Neuronal stem cell (in vitro differentiated cells): Measurements from ENCODE around the gene PCDHA12.

Source experiments
- DNase-seq: peaks from one replicate; pipeline ENCODE4 v3.0.0-alpha.2; 2013; ENCODE audit warnings: low spot score
- H2AFZ ChIP-seq: one replicate; pipeline ENCODE4 v1.6.1; 2013; ENCODE audit warnings: mild to moderate bottlenecking, low read length, inconsistent platforms
- H2AK5ac ChIP-seq: 2 replicates; pipeline ENCODE4 v1.6.1; 2013; ENCODE audit warnings: low read depth, mild to moderate bottlenecking, inconsistent platforms, low read length, moderate library complexity, mixed read lengths
- H2BK120ac ChIP-seq: 2 replicates; pipeline ENCODE4 v1.6.1; 2013; ENCODE audit warnings: low read depth, mild to moderate bottlenecking, inconsistent platforms, low read length, moderate library complexity, mixed read lengths
- H2BK12ac ChIP-seq: one replicate; pipeline ENCODE4 v1.6.1; 2013; ENCODE audit warnings: low read length, inconsistent platforms
- H2BK15ac ChIP-seq: 2 replicates; pipeline ENCODE4 v1.6.1; 2013; ENCODE audit warnings: mild to moderate bottlenecking, low read length, inconsistent platforms, mixed read lengths
- H2BK5ac ChIP-seq: one replicate; pipeline ENCODE4 v1.6.1; 2013; ENCODE audit warnings: inconsistent platforms, mild to moderate bottlenecking, low read length, moderate library complexity
- H3K14ac ChIP-seq: one replicate; pipeline ENCODE4 v1.6.1; 2013; ENCODE audit warnings: low read length, inconsistent platforms
- H3K18ac ChIP-seq: 2 replicates; pipeline ENCODE4 v1.6.1; 2013; ENCODE audit warnings: low read length, inconsistent platforms
- H3K23ac ChIP-seq: 2 replicates; pipeline ENCODE4 v1.6.1; 2013; ENCODE audit warnings: low read depth, mild to moderate bottlenecking, mixed read lengths, low read length, inconsistent platforms; ENCODE audit not compliant: poor library complexity
- H3K27ac ChIP-seq: replicated peaks from 3 replicates; pipeline ENCODE4 v1.5.1; 2013; ENCODE audit warnings: low read length, inconsistent platforms
- H3K27me3 ChIP-seq, 3 experiments: 2 replicates each; pipeline ENCODE4 v1.6.1; 2013; ENCODE audit warnings: low read length in 3 of 3, mild to moderate bottlenecking in 2 of 3, inconsistent platforms in 1 of 3, low read depth in 1 of 3, mixed read lengths in 1 of 3, moderate library complexity in 1 of 3; ENCODE audit not compliant: control insufficient read depth in 3 of 3, insufficient read depth in 3 of 3
- H3K36me3 ChIP-seq, 2 donors: replicated peaks in 1 of 2; 2 replicates each; pipeline ENCODE4 v1.6.1; 2013; ENCODE audit warnings: low read length in 2 of 2; ENCODE audit not compliant: control insufficient read depth in 2 of 2, insufficient read depth in 2 of 2
- H3K4ac ChIP-seq: 2 replicates; pipeline ENCODE4 v1.6.1; 2013; ENCODE audit warnings: inconsistent platforms, mild to moderate bottlenecking, low read length, moderate library complexity
- H3K4me1 ChIP-seq, 2 donors: 1 replicate in 1 of 2; 2 replicates in 1 of 2; pipeline ENCODE4 v1.6.1; 2013; ENCODE audit warnings: low read length in 2 of 2, low read depth in 1 of 2; ENCODE audit not compliant: control insufficient read depth in 2 of 2, insufficient read depth in 1 of 2
- H3K4me2 ChIP-seq: one replicate; pipeline ENCODE4 v1.6.1; 2013; ENCODE audit warnings: mild to moderate bottlenecking, low read length, inconsistent platforms; ENCODE audit not compliant: insufficient read depth, poor library complexity, severe bottlenecking
- H3K4me3 ChIP-seq, 2 donors: 2 replicates each; pipeline ENCODE4 v1.5.1; 2013; ENCODE audit warnings: low read length in 2 of 2, mild to moderate bottlenecking in 2 of 2, inconsistent platforms in 1 of 2, moderate library complexity in 1 of 2
- H3K79me1 ChIP-seq: one replicate; pipeline ENCODE4 v1.6.1; 2013; ENCODE audit warnings: low read depth, mild to moderate bottlenecking, inconsistent platforms, low read length, moderate library complexity
- H3K9ac ChIP-seq: one replicate; pipeline ENCODE4 v1.6.1; 2013; ENCODE audit warnings: mild to moderate bottlenecking, low read depth, low read length, inconsistent platforms; ENCODE audit not compliant: poor library complexity
- H3K9me3 ChIP-seq, 2 donors: replicated peaks in 1 of 2; 2 replicates each; pipeline versions ENCODE3 to v1.6.1; 2013; ENCODE audit warnings: low read length in 2 of 2, mild to moderate bottlenecking in 2 of 2, inconsistent platforms in 1 of 2, low read depth in 1 of 2, mixed read lengths in 1 of 2, moderate library complexity in 1 of 2; ENCODE audit not compliant: control insufficient read depth in 2 of 2, insufficient read depth in 1 of 2
- H4K8ac ChIP-seq: one replicate; pipeline ENCODE4 v1.6.1; 2013; ENCODE audit warnings: low read depth, mild to moderate bottlenecking, inconsistent platforms, low read length, moderate library complexity
- H4K91ac ChIP-seq: one replicate; pipeline ENCODE4 v1.6.1; 2013; ENCODE audit warnings: low read length, low read depth, mild to moderate bottlenecking, inconsistent platforms; ENCODE audit not compliant: poor library complexity
- WGBS, 2 donors: extraction: QIAGEN DNeasy Blood & Tissue Kit; methylation state at CpG; one replicate each; pipeline ENCODE4 v1.1.7; 2013; ENCODE audit warnings: missing lambda C conversion rate in 2 of 2, mixed read lengths in 1 of 2; ENCODE audit not compliant: insufficient read length in 2 of 2, insufficient replicate concordance in 1 of 2; ENCODE audit errors: extremely low coverage in 2 of 2; 5-methylcytosine and 5-hydroxymethylcytosine counted together

PCDHA12 gene

GRCh38 chr5:140868721-140869554 is 6.2 kb upstream of the PCDHA12 start, which contains the start of gene PCDHA11:
Gene PCDHA11 (plus strand): TSS chr5:140868957. CDS start chr5:140869104, 147 bp downstream.
- peak within 1 kb of the TSS; percentile 33 for H3K18ac ChIP-seq
- peaks cover 13 to 22% of the 10 kb centered on the region in 2 donors for H3K36me3 ChIP-seq
- no CpG with 5 or more reads among the region's 41 CpGs for WGBS, 2 donors
- no peak within 1 kb of the TSS for H2AFZ ChIP-seq
- no peak within 1 kb of the TSS for H2BK15ac ChIP-seq
- no peak within 1 kb of the TSS for H3K4me2 ChIP-seq
- no peak within 1 kb of the TSS for H2BK12ac ChIP-seq
- H3K27me3 ChIP-seq, result no peaks in the 10 kb centered on the region
- H4K8ac ChIP-seq, result no peak within 1 kb of the TSS
- peak; percentile 42 for DNase-seq
- no peak within 1 kb of the TSS for H4K91ac ChIP-seq
- H3K9ac ChIP-seq, result peak within 1 kb of the TSS; percentile 64
- H3K27ac ChIP-seq, result no peak within 1 kb of the TSS
- H3K23ac ChIP-seq, result no peak within 1 kb of the TSS
- peaks cover 8% of the 10 kb centered on the region for H3K79me1 ChIP-seq
- H3K4me1 ChIP-seq, result no peaks in the 10 kb centered on the region
- peak within 1 kb of the TSS in 1 of 2 donors; percentile 86 for H3K4me3 ChIP-seq
- peaks cover 13 to 32% of the 10 kb centered on the region in 2 donors for H3K9me3 ChIP-seq
- H3K14ac ChIP-seq, result no peak within 1 kb of the TSS
- H2AK5ac ChIP-seq, result no peak within 1 kb of the TSS
- no peak within 1 kb of the TSS for H3K4ac ChIP-seq
- H2BK120ac ChIP-seq, result no peak within 1 kb of the TSS
- H2BK5ac ChIP-seq, result no peak within 1 kb of the TSS

GRCh38 chr5:140869555-140869886 is 5.6 kb upstream of the PCDHA12 start:
- no peak overlapping the region for H3K14ac ChIP-seq
- H3K27me3 ChIP-seq, result no peaks in the 10 kb centered on the region
- H2AFZ ChIP-seq, result no peak overlapping the region
- peaks cover 13 to 27% of the 10 kb centered on the region in 2 donors for H3K9me3 ChIP-seq
- no peak overlapping the region for H2AK5ac ChIP-seq
- no peak overlapping the region for H3K4me2 ChIP-seq
- H4K91ac ChIP-seq, result no peak overlapping the region
- H3K27ac ChIP-seq, result no peak overlapping the region
- H2BK12ac ChIP-seq, result no peak overlapping the region
- no peak overlapping the region for H3K4me3 ChIP-seq
- no peak overlapping the region for H3K18ac ChIP-seq
- peaks cover 13 to 22% of the 10 kb centered on the region in 2 donors for H3K36me3 ChIP-seq
- H3K9ac ChIP-seq, result no peak overlapping the region
- H2BK5ac ChIP-seq, result no peak overlapping the region
- WGBS, 2 donors, result no CpG with 5 or more reads among the region's 5 CpGs
- H4K8ac ChIP-seq, result no peak overlapping the region
- no peak overlapping the region for H3K4ac ChIP-seq
- DNase-seq, result no peak
- no peak overlapping the region for H2BK15ac ChIP-seq
- no peak overlapping the region for H3K23ac ChIP-seq
- peaks cover 8% of the 10 kb centered on the region for H3K79me1 ChIP-seq
- H2BK120ac ChIP-seq, result no peak overlapping the region
- H3K4me1 ChIP-seq, result no peaks in the 10 kb centered on the region

GRCh38 chr5:140870221-140871201 is 4.6 kb upstream of the PCDHA12 start:
- no peaks in the 10 kb centered on the region for H3K4me1 ChIP-seq
- H2BK12ac ChIP-seq, result no peak overlapping the region
- H2AK5ac ChIP-seq, result peak overlapping the region; percentile 63
- no peak overlapping the region for H2BK5ac ChIP-seq
- no peak overlapping the region for H2AFZ ChIP-seq
- H3K4me3 ChIP-seq, result peak overlapping the region in 1 of 2 donors; percentile 44
- no peak overlapping the region for H3K27ac ChIP-seq
- H3K23ac ChIP-seq, result peak overlapping the region; percentile 91
- H4K8ac ChIP-seq, result peak overlapping the region; percentile 43
- H3K4ac ChIP-seq, result no peak overlapping the region
- peaks cover 13 to 27% of the 10 kb centered on the region in 2 donors for H3K9me3 ChIP-seq
- H3K79me1 ChIP-seq, result peaks cover 8% of the 10 kb centered on the region
- H4K91ac ChIP-seq, result no peak overlapping the region
- H3K9ac ChIP-seq, result no peak overlapping the region
- no peak overlapping the region for H2BK15ac ChIP-seq
- H3K14ac ChIP-seq, result peak overlapping the region; percentile 82
- no peak for DNase-seq
- no CpG with 5 or more reads among the region's 114 CpGs for WGBS, 2 donors
- H3K4me2 ChIP-seq, result no peak overlapping the region
- H3K18ac ChIP-seq, result no peak overlapping the region
- peaks cover 13 to 22% of the 10 kb centered on the region in 2 donors for H3K36me3 ChIP-seq
- no peaks in the 10 kb centered on the region for H3K27me3 ChIP-seq
- H2BK120ac ChIP-seq, result no peak overlapping the region
